Caco-2 (cell line): Measurements from ENCODE around the gene DDX6. TPM values are rescaled to one million over a fixed set of nuclear protein-coding genes. Genes with fewer than 3 reads are reported as not detected.
A peak's percentile ranks its signal among the peaks of the same experiment; 100 is the strongest.
"Not testable (repeated sequence)": the region's sequence is repeated elsewhere in the genome, so short reads cannot be mapped to it uniquely, and the experiment has no call there.

Experiments
- BruUV-seq: library from RNA; stranded (reverse); fragments of 400-500 nt; replicated peaks from 2 replicates; lab custom pipeline; 2021; lab: Mats Ljungman, UMichigan
- CTCF ChIA-PET: fragments of 300-600 bp; sonication (Branson Sonifier 250); formaldehyde crosslinking; loops from one replicate; lab custom pipeline; 2022; ENCODE audit warnings: antibody characterized with exemption; lab: Charles Lee
- POLR2A ChIA-PET: fragments of 300-600 bp; sonication (Branson Sonifier 250); formaldehyde crosslinking; loops from one replicate; lab custom pipeline; 2022; ENCODE audit warnings: antibody characterized with exemption; lab: Charles Lee
- DNase-seq, 2 experiments: peaks; one replicate each; pipeline versions ENCODE4 v3.0.0 to v3.0.0-alpha.2; 2020 to 2022
- H3K27me3 ChIP-seq: replicated peaks from 2 replicates; pipeline ENCODE4 v1.6.0; 2011; ENCODE audit warnings: low read length; ENCODE audit not compliant: control insufficient read depth, insufficient read depth
- H3K36me3 ChIP-seq: 2 replicates; pipeline ENCODE4 v1.5.1; 2011; ENCODE audit warnings: low read length; ENCODE audit not compliant: control insufficient read depth, insufficient read depth
- H3K4me1 ChIP-seq: fragments of 250-450 bp; sonication (Bioruptor Pico); 2 replicates; pipeline ENCODE4 v1.5.1; 2020; ENCODE audit warnings: mild to moderate bottlenecking
- H3K4me3 ChIP-seq: 2 replicates; pipeline ENCODE4 v1.5.1; 2011; ENCODE audit warnings: low read depth, mild to moderate bottlenecking, control low read depth, low read length
- H3K9me3 ChIP-seq: fragments of 250-450 bp; sonication (Bioruptor Pico); 2 replicates; pipeline ENCODE4 v1.5.1; 2020; ENCODE audit warnings: mild to moderate bottlenecking, moderate library complexity
- H3K27ac Mint-ChIP-seq: one replicate; pipeline ENCODE4 v1.8.0; 2022; ENCODE audit warnings: mixed read lengths; ENCODE audit not compliant: unreplicated experiment
- H3K27me3 Mint-ChIP-seq: one replicate; pipeline ENCODE4 v1.8.0; 2022; ENCODE audit warnings: mixed read lengths; ENCODE audit not compliant: insufficient read depth, unreplicated experiment
- H3K36me3 Mint-ChIP-seq: one replicate; pipeline ENCODE4 v1.8.0; 2022; ENCODE audit warnings: mild to moderate bottlenecking, mixed read lengths; ENCODE audit not compliant: insufficient read depth, unreplicated experiment
- H3K4me1 Mint-ChIP-seq: one replicate; pipeline ENCODE4 v1.8.0; 2022; ENCODE audit warnings: low read depth, mixed read lengths; ENCODE audit not compliant: unreplicated experiment
- H3K4me3 Mint-ChIP-seq: one replicate; pipeline ENCODE4 v1.8.0; 2022; ENCODE audit warnings: mild to moderate bottlenecking, moderate library complexity, mixed read lengths; ENCODE audit not compliant: unreplicated experiment
- H3K9me3 Mint-ChIP-seq: one replicate; pipeline ENCODE4 v1.8.0; 2022; ENCODE audit warnings: mixed read lengths; ENCODE audit not compliant: unreplicated experiment
- intact Hi-C: fragments of 100-400 bp; cut with micrococcal nuclease; formaldehyde crosslinking; loops from one replicate; pipeline ENCODE4 v1.10.0; 2022; ENCODE audit not compliant: unreplicated experiment
- total RNA-seq: library from RNA; stranded (reverse); gene quantifications from 2 replicates; pipeline ENCODE4 v1.2.3, GENCODE V29; 2022
- TF ChIP-seq, protein P1 (sequence below), 2 experiments: fragments of 200-600 bp in 1 of 2; IDR thresholded peaks; 1 replicate in 1 of 2; 2 replicates in 1 of 2; pipeline versions ENCODE4 v1.5.1 to v1.8.0; 2011 to 2022; ENCODE audit warnings: antibody characterized with exemption in 1 of 2, control low read depth in 1 of 2, inconsistent platforms in 1 of 2, low read depth in 1 of 2, low read length in 1 of 2, mild to moderate bottlenecking in 1 of 2, moderate library complexity in 1 of 2; ENCODE audit not compliant: insufficient read depth in 1 of 2, severe bottlenecking in 1 of 2, unreplicated experiment in 1 of 2

The DDX6 gene
- total RNA-seq, 1 experiment from 2014 or later, result 131 TPM

DNA sequence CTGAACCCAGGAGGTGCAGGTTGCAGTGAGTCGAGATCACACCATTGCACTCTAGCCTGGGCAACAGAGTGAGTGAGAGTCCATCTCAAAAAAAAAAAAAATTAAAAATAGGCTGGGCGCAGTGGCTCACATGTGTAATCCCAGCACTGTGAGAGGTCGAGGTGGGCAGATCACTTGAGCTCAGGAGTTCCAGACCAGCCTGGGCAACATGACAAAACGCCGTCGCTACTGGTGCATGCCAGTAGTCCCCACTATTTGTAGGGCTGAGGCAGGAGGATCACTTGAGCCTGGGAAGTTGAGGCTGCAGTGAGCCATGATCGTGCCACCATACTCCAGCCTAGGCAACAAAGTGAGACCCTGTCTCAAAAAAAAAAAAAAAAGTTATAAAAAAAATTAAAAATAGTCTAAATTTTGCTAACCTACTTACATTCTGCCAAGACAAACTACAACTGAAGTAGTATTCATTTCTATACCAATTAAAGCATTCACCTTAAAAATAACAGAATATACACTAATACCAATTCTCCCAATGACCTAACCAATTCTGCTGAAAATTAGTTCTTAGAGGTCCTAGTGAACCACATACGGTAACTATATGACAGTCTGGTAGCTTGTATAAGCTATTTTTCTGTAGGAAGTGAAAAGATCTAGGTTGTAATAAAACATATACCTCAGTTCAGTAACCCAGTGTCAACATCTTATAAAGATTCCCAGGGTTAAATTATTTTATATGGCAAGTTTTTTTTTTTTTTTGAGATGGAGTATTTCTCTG, 7.1 kb downstream of the DDX6 start:
- H3K9me3 ChIP-seq, result no peaks in the 10 kb centered on the region
- TF ChIP-seq, protein P1, sequence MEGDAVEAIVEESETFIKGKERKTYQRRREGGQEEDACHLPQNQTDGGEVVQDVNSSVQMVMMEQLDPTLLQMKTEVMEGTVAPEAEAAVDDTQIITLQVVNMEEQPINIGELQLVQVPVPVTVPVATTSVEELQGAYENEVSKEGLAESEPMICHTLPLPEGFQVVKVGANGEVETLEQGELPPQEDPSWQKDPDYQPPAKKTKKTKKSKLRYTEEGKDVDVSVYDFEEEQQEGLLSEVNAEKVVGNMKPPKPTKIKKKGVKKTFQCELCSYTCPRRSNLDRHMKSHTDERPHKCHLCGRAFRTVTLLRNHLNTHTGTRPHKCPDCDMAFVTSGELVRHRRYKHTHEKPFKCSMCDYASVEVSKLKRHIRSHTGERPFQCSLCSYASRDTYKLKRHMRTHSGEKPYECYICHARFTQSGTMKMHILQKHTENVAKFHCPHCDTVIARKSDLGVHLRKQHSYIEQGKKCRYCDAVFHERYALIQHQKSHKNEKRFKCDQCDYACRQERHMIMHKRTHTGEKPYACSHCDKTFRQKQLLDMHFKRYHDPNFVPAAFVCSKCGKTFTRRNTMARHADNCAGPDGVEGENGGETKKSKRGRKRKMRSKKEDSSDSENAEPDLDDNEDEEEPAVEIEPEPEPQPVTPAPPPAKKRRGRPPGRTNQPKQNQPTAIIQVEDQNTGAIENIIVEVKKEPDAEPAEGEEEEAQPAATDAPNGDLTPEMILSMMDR (IDR thresholded peaks at IDR 0.05; ENCODE audit: insufficient read depth in 1 of 2, low read depth in 1 of 2, low read length in 1 of 2, severe bottlenecking in 1 of 2, unreplicated experiment in 1 of 2), result no peak
- H3K36me3 ChIP-seq, result peaks cover 3% of the 10 kb centered on the region; the same call in 1 of the 2 replicates
- H3K9me3 Mint-ChIP-seq, result no peaks in the 10 kb centered on the region
- H3K27ac Mint-ChIP-seq, result no peak overlapping the region
- no peak overlapping the region for H3K4me3 Mint-ChIP-seq
- no peak overlapping the region for H3K4me3 ChIP-seq
- POLR2A ChIA-PET, result interaction anchor here (0.7 kb wide), 2 partner anchors 32 to 164 kb away, joined by 3 to 4 read pairs; no protein-coding TSS in a partner anchor
- DNase-seq, result no peak
- H3K27me3 ChIP-seq, result no peaks in the 10 kb centered on the region
- BruUV-seq, result no TSS peak
- H3K27me3 Mint-ChIP-seq, result no peaks in the 10 kb centered on the region
- intact Hi-C loops, result no loop called here
- H3K4me1 ChIP-seq, result peaks cover 10% of the 10 kb centered on the region
- peaks cover 82% of the 10 kb centered on the region for H3K36me3 Mint-ChIP-seq
- no peaks in the 10 kb centered on the region for H3K4me1 Mint-ChIP-seq
- CTCF ChIA-PET, result interaction anchor here (1.3 kb wide), 1 partner anchor 94 kb away, joined by 4 read pairs; no protein-coding TSS in a partner anchor

DNA sequence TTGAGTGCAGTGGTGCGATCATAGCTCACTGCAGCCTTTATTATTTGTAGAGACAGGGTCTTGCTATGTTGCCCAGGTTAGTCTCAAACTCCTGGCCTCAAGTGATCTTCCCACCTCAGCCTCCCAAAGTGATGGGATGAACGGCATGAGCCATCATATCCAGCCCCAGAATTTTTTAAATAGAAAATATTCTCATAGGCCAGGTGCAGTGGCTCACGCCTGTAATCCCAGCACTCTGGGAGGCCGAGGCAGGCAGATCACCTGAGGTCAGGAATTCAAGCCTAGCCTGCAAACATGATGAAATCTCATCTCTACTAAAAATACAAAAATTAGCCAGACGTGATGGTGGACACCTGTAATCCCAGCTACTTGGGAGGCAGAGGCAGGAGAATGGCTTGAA, 7.6 kb downstream of the DDX6 start:
- Mint-ChIP-seq H3K27ac (peak overlapping the region; percentile 10), H3K36me3 (peaks cover 85% of the 10 kb centered on the region)
- H3K4me3 ChIP-seq, DNase-seq, H3K9me3 ChIP-seq, H3K27me3 Mint-ChIP-seq, BruUV-seq, H3K4me1 ChIP-seq, CTCF ChIA-PET, POLR2A ChIA-PET, H3K27me3 ChIP-seq, H3K4me1 Mint-ChIP-seq, intact Hi-C loops, H3K36me3 ChIP-seq, H3K9me3 Mint-ChIP-seq, H3K4me3 Mint-ChIP-seq: not testable (repeated sequence)

DNA sequence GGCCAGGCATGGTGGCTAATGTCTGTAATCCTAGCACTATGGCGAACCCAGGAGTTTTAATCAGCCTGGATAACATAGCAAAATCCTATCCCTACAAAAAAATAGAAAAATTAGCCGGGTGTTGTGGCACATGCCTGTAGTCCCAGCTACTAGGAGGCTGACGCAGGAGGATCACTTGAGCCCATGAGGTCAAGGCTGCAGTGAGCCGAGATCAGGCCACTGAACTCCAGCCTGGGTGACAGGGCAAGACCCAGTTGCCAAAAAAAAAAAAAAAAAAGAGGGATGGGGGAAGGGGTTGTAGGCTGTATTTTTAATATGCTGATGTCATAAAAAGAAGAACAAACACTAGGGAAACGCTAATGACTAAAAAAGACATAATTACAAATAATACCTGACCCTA, 12.1 kb downstream of the DDX6 start:
- intact Hi-C loops, result no loop called here

More for the DNA sequence above, 12.1 kb downstream of the DDX6 start:
- no peak overlapping the region for H3K27ac Mint-ChIP-seq
- peaks cover 14% of the 10 kb centered on the region for H3K36me3 ChIP-seq
- BruUV-seq, result no TSS peak
- no peaks in the 10 kb centered on the region for H3K27me3 Mint-ChIP-seq
- ChIA-PET POLR2A (no interaction called here), CTCF (no interaction called here)
- no peaks in the 10 kb centered on the region for H3K9me3 Mint-ChIP-seq
- TF ChIP-seq, protein P1 (IDR thresholded peaks at IDR 0.05; ENCODE audit: insufficient read depth in 1 of 2, low read depth in 1 of 2, low read length in 1 of 2, severe bottlenecking in 1 of 2, unreplicated experiment in 1 of 2), result no peak
- H3K36me3 Mint-ChIP-seq, result peaks cover 88% of the 10 kb centered on the region
- H3K9me3 ChIP-seq, result no peaks in the 10 kb centered on the region
- H3K4me1 ChIP-seq, result no peaks in the 10 kb centered on the region
- H3K4me3 Mint-ChIP-seq, result no peak overlapping the region
- H3K27me3 ChIP-seq, result no peaks in the 10 kb centered on the region
- no peak overlapping the region for H3K4me3 ChIP-seq
- no peak for DNase-seq
- no peaks in the 10 kb centered on the region for H3K4me1 Mint-ChIP-seq
